ENCODE measurements around the gene SLC30A3. TPM values are rescaled to one million over a fixed set of nuclear protein-coding genes. Genes with fewer than 3 reads are reported as not detected.

Gene SLC30A3
- total RNA-seq, 4 donors from 2014 or later = not detected

DNA sequence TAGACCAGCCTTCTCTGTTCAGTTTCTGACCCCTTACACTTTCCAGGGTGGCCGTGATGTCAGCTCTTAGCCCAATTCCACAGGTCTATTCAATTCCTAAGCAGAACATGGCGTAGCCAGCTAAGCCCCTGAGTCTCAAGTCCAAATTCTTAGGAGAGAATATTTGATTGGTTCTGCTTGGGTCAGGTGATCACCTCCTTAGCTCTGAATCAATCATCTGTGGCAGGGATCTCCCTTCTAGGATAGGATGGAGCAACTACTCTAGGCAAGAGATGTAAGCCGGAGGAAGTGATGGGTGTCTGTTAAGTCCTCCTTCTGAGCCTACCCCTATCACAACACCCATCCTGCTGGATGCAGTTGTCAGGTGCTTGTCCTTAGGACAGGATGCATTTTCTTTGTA, 34.3 kb upstream of the SLC30A3 start:
- TF ChIP-seq, protein P1, sequence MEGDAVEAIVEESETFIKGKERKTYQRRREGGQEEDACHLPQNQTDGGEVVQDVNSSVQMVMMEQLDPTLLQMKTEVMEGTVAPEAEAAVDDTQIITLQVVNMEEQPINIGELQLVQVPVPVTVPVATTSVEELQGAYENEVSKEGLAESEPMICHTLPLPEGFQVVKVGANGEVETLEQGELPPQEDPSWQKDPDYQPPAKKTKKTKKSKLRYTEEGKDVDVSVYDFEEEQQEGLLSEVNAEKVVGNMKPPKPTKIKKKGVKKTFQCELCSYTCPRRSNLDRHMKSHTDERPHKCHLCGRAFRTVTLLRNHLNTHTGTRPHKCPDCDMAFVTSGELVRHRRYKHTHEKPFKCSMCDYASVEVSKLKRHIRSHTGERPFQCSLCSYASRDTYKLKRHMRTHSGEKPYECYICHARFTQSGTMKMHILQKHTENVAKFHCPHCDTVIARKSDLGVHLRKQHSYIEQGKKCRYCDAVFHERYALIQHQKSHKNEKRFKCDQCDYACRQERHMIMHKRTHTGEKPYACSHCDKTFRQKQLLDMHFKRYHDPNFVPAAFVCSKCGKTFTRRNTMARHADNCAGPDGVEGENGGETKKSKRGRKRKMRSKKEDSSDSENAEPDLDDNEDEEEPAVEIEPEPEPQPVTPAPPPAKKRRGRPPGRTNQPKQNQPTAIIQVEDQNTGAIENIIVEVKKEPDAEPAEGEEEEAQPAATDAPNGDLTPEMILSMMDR (IDR thresholded peaks at IDR 0.05; ENCODE audit: low read depth) = no peak

DNA sequence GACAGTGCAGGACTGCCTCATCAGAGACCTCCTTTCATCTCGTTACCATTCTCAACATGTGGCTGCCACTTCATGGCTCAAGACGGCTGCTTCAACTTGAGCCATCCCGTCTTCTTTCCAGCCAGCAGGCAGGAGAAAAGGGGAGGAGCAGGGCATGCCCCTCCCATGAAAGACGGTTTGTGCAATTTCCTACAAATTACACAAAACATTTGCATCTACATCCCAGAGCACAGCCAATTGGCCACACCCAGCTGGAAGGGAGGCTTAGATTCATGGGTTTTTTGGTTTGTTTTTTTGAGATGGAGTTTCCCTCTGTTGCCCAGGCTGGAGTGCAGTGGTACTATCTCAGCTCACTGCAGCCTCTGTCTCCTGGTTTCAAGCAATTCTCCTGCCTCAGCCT, 33.6 kb upstream of the SLC30A3 start:
- TF ChIP-seq, protein P1 (IDR thresholded peaks at IDR 0.05; ENCODE audit: low read depth) = no peak

DNA sequence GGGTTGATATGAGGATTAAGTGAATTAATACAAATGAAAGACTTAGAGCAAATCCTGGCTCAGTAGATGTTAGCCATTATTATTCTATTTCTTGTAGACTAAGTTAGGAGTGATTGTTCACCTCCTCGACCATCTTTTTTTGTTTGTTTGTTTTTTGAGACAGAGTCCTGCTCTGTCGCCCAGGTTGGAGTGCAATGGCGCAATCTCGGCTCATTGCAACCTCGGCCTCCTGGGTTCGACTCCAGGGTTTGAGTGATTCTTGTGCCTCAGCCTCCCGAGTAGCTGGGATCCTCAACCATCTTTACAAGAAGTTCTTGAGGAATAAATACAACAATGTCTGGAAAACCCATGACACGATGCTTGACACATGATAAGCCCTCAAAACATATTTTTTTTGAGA, 32.1 kb upstream of the SLC30A3 start:
- TF ChIP-seq, protein P1 (IDR thresholded peaks at IDR 0.05; ENCODE audit: low read depth) = no peak

DNA sequence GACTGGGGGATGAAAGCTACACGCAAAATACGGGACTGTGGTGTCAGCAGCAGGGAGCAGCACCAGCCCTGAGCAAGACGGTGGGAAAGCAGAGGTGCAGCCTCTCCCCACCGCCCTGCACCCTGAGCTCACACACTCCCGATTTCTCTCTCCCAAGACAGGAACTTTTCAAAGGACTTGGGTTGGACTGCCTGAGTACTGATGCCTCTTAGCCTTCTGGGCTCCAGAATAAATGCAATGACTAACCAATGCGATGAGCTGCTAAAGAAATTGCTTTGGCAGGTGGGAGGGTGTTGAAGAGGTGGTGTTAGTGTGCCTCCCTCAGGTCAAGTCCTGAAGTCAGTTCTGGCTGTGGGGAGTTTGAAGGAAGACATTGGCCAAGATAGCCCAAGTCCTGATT, 29.0 kb upstream of the SLC30A3 start:
- TF ChIP-seq, protein P1 (IDR thresholded peaks at IDR 0.05; ENCODE audit: low read depth) = no peak

DNA sequence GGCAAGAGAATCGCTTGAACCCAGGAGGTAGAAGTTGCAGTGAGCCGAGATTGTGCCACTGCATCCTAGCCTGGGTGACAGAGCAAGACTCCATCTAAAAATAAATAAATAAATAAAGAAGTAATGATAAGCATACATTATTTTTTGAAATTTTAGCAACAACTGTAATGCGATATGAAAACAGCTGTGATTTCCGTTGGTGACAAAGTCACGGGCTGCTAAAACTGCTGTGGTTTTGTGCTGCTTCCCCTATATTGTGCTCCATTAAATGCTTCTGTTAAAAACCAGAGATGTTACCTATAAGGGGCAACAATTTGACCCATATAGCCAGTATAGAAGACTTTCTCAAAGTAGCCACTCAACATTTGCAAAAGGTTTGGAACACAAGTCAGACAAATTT, 27.7 kb upstream of the SLC30A3 start:
- TF ChIP-seq, protein P1 (IDR thresholded peaks at IDR 0.05; ENCODE audit: low read depth) = no peak

DNA sequence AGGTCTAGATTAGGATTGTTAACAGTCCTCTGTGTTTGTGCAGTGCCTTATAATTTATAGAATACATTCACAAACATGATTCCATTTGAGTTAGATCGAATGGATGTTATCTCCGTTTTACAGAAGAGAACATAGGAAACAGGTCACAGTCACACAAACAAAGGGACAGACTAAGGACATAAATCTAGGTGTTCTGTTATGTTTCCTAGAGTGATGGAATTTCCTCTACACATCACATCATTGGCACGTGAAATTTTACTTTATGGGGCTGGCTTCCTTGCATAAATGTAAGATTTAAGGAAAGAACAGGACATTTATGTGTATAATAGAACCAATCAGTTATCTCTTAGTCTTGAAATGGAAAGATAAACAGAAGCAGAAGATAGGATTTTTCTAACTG, 25.8 kb upstream of the SLC30A3 start:
- TF ChIP-seq, protein P1 (IDR thresholded peaks at IDR 0.05; ENCODE audit: low read depth) = no peak

DNA sequence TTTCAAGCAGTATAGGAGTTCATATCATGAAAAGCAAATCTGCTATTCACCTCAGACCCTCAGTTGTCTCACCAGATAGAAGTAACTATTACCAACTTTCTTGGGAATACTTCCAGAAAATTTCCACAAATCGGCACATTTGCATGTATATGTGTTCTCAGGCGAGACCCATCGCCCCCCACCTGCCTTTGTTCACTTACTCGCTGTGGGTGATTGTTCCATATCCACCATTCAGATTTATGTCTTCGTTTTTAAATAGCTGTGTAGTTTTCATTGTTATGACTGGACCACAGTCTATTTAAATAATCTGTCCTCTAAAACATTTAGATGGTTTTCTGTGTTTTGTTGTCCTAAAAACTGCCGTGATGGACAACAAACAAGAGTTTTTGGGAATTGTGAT, 22.6 kb upstream of the SLC30A3 start:
- TF ChIP-seq, protein P1 (IDR thresholded peaks at IDR 0.05; ENCODE audit: low read depth) = no peak
